ENCODE measurements around the gene MOB3A.
"Not testable (repeated sequence)": the region's sequence is repeated elsewhere in the genome, so short reads cannot be mapped to it uniquely, and the experiment has no call there.

MOB3A gene

DNA sequence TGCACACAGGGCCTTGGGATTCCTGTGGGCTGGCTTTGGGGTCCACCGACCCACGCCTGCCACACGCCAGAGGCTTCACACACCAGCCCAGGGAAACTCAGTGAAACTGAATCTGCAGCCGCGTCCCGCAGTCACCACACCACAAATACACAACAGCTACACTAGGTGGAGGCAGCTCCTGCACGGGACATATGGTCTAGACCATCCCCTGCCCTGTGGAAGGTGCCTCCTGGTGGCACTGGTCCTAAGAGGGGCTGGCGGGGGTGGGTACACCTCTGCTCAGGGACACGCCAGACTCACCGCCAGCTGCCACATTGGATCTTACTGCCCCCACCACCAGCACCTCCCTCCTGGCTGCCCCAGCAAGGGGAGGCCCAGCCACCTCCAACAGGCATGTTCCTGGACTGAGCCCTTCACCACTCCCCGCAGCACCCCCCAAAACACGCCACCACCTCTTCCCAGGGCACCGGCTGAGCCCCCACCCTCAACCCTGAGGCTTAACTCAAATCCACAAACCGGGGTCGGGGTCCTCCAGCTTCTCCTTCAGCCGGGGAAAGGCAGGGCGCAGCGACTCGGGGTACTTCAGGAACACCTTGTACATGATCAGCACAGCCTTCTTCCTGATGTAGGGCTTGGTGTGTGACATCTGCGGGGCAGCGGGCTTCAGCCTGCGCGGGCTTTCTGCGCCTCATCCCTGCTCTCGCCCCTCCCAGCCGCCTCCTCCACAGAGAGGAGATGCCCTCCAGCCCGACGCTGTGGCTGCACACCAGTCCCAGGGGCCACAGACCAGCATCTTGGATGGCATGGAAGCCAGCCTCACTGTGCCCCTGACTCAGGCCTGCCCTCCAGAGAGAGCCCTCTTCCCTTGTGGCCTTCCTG is 34.0 kb upstream of the MOB3A start:
- Histone ChIP-seq H3K9me2 (replicated peaks; ENCODE audit: insufficient read depth, low read length) (no peaks in the 10 kb centered on the region), H4K20me1 (ENCODE audit: insufficient read depth, low read length) (no peaks in the 10 kb centered on the region), H3F3A (ENCODE audit: insufficient read depth, low read length) (no peaks in the 10 kb centered on the region), H3K36me3 (replicated peaks; ENCODE audit: insufficient read depth, low read length) (0 out of 2 replicates have a peak, but pooled peaks cover 4% of the 10 kb centered on the region), H2AFZ (ENCODE audit: low read length) (no peak overlapping the region), H3K27ac (ENCODE audit: low read length) (no peak overlapping the region), H3K9ac (ENCODE audit: low read length) (no peak overlapping the region), H3K79me2 (ENCODE audit: low read length) (peaks cover 53% of the 10 kb centered on the region), H3K9me3 (replicated peaks; ENCODE audit: insufficient read depth, low read length) (no peaks in the 10 kb centered on the region), H3K4me3 (ENCODE audit: low read length) (no peak overlapping the region), H3K27me3 (replicated peaks; ENCODE audit: insufficient read depth, low read length) (no peaks in the 10 kb centered on the region), H3K4me2 (ENCODE audit: low read depth, low read length) (no peak overlapping the region), H3K4me1 (ENCODE audit: low read length) (no peaks in the 10 kb centered on the region)
- TF ChIP-seq EZH2phosphoT487 (IDR thresholded peaks at IDR 0.05; ENCODE audit: low read length), result no peak
- TF ChIP-seq, protein P1, sequence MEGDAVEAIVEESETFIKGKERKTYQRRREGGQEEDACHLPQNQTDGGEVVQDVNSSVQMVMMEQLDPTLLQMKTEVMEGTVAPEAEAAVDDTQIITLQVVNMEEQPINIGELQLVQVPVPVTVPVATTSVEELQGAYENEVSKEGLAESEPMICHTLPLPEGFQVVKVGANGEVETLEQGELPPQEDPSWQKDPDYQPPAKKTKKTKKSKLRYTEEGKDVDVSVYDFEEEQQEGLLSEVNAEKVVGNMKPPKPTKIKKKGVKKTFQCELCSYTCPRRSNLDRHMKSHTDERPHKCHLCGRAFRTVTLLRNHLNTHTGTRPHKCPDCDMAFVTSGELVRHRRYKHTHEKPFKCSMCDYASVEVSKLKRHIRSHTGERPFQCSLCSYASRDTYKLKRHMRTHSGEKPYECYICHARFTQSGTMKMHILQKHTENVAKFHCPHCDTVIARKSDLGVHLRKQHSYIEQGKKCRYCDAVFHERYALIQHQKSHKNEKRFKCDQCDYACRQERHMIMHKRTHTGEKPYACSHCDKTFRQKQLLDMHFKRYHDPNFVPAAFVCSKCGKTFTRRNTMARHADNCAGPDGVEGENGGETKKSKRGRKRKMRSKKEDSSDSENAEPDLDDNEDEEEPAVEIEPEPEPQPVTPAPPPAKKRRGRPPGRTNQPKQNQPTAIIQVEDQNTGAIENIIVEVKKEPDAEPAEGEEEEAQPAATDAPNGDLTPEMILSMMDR (IDR thresholded peaks at IDR 0.05; ENCODE audit: low read length), result no peak
- TF ChIP-seq EZH2 (optimal IDR thresholded peaks at IDR 0.05; ENCODE audit: low read depth, low read length), result no peak
- DNase-seq, result no peak

DNA sequence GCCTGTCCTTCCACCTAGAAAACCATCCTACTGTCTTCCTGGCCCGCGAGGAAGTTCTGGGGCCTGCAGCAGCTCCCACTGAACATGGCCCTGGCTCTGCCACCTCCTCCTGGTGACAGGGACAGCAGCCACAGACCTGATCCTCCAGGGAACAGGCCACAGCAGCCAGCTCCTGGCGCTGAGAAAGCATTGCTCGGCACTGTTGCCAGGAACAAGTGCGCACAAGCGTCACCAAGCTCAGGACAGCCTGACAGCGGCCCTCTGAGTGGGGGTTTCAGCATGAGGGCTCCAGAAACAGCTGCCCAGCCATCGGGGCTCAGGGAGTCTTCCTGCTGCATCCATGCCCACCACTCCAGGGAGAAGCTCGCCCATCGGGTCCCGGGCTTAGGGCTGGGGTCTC is 33.4 kb upstream of the MOB3A start:
- Histone ChIP-seq H3K36me3 (replicated peaks; ENCODE audit: insufficient read depth, low read length) (0 out of 2 replicates have a peak, but pooled peaks cover 4% of the 10 kb centered on the region), H3K27ac (ENCODE audit: low read length) (no peak overlapping the region), H3F3A (ENCODE audit: insufficient read depth, low read length) (no peaks in the 10 kb centered on the region)

GRCh38 chr19:2129022-2129421 is 32.9 kb upstream of the MOB3A start:
- Histone ChIP-seq H4K20me1 (ENCODE audit: insufficient read depth, low read length) (no peaks in the 10 kb centered on the region), H3F3A (ENCODE audit: insufficient read depth, low read length) (no peaks in the 10 kb centered on the region), H3K4me1 (ENCODE audit: low read length) (no peaks in the 10 kb centered on the region), H3K9ac (ENCODE audit: low read length) (no peak overlapping the region), H2AFZ (ENCODE audit: low read length) (no peak overlapping the region), H3K27ac (ENCODE audit: low read length) (no peak overlapping the region), H3K36me3 (replicated peaks; ENCODE audit: insufficient read depth, low read length) (0 out of 2 replicates have a peak, but pooled peaks cover 4% of the 10 kb centered on the region), H3K9me3 (replicated peaks; ENCODE audit: insufficient read depth, low read length) (no peaks in the 10 kb centered on the region), H3K4me2 (ENCODE audit: low read depth, low read length) (no peak overlapping the region), H3K9me2 (replicated peaks; ENCODE audit: insufficient read depth, low read length) (no peaks in the 10 kb centered on the region), H3K79me2 (ENCODE audit: low read length) (peaks cover 52% of the 10 kb centered on the region), H3K27me3 (replicated peaks; ENCODE audit: insufficient read depth, low read length) (no peaks in the 10 kb centered on the region), H3K4me3 (ENCODE audit: low read length) (no peak overlapping the region)
- TF ChIP-seq EZH2 (optimal IDR thresholded peaks at IDR 0.05; ENCODE audit: low read depth, low read length) (no peak), EZH2phosphoT487 (IDR thresholded peaks at IDR 0.05; ENCODE audit: low read length) (no peak)
- TF ChIP-seq, protein P1 (IDR thresholded peaks at IDR 0.05; ENCODE audit: low read length), result no peak
- DNase-seq, result no peak

More for the DNA sequence above, 33.4 kb upstream of the MOB3A start:
- DNase-seq, result no peak
- Histone ChIP-seq H2AFZ (ENCODE audit: low read length) (no peak overlapping the region), H3K27me3 (replicated peaks; ENCODE audit: insufficient read depth, low read length) (no peaks in the 10 kb centered on the region), H3K4me3 (ENCODE audit: low read length) (no peak overlapping the region), H3K4me2 (ENCODE audit: low read depth, low read length) (no peak overlapping the region), H3K4me1 (ENCODE audit: low read length) (no peaks in the 10 kb centered on the region), H4K20me1 (ENCODE audit: insufficient read depth, low read length) (no peaks in the 10 kb centered on the region), H3K9ac (ENCODE audit: low read length) (no peak overlapping the region), H3K79me2 (ENCODE audit: low read length) (peaks cover 53% of the 10 kb centered on the region), H3K9me3 (replicated peaks; ENCODE audit: insufficient read depth, low read length) (no peaks in the 10 kb centered on the region), H3K9me2 (replicated peaks; ENCODE audit: insufficient read depth, low read length) (no peaks in the 10 kb centered on the region)
- TF ChIP-seq, protein P1 (IDR thresholded peaks at IDR 0.05; ENCODE audit: low read length), result no peak
- TF ChIP-seq EZH2phosphoT487 (IDR thresholded peaks at IDR 0.05; ENCODE audit: low read length), result no peak
- TF ChIP-seq EZH2 (optimal IDR thresholded peaks at IDR 0.05; ENCODE audit: low read depth, low read length), result no peak

DNA sequence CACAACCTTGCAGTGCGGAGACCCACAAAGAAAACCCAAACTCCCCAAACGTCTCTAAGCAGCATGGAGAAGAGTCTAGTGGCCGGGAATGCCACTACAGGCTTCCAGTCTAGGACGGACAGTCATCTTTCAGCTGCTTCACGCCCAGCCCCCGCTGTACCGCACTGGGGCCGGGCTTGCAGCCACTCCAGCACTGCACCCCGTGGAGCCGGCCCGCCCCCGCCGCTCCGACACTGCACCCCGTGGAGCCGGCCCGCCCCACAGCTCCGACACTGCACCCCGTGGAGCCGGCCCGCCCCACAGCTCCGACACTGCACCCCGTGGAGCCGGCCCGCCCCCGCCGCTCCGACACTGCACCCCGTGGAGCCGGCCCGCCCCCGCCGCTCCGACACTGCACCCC is 32.1 kb upstream of the MOB3A start:
- H3K9ac ChIP-seq (ENCODE audit: low read length); H3K4me1 ChIP-seq (ENCODE audit: low read length); H2AFZ ChIP-seq (ENCODE audit: low read length); H3K9me2 ChIP-seq (replicated peaks; ENCODE audit: insufficient read depth, low read length); H3K36me3 ChIP-seq (replicated peaks; ENCODE audit: insufficient read depth, low read length); H3K4me2 ChIP-seq (ENCODE audit: low read depth, low read length); H4K20me1 ChIP-seq (ENCODE audit: insufficient read depth, low read length); H3K4me3 ChIP-seq (ENCODE audit: low read length); H3K9me3 ChIP-seq (replicated peaks; ENCODE audit: insufficient read depth, low read length); H3F3A ChIP-seq (ENCODE audit: insufficient read depth, low read length); H3K27ac ChIP-seq (ENCODE audit: low read length); H3K27me3 ChIP-seq (replicated peaks; ENCODE audit: insufficient read depth, low read length); DNase-seq: not testable (repeated sequence)
- peaks cover 59% of the 10 kb centered on the region for H3K79me2 ChIP-seq (ENCODE audit: low read length)
